CD4-positive, alpha-beta T cell treated with Interleukin-4 for 1 hour (primary cell): ENCODE data around the gene ANK3.
"Not testable (repeated sequence)": the region's sequence is repeated elsewhere in the genome, so short reads cannot be mapped to it uniquely, and the experiment has no call there.

ENCODE experiments used
- DNase-seq, 2 donors: peaks; one replicate each; pipeline ENCODE4 v3.0.0-alpha.2; 2020 to 2022

The ANK3 gene

DNA sequence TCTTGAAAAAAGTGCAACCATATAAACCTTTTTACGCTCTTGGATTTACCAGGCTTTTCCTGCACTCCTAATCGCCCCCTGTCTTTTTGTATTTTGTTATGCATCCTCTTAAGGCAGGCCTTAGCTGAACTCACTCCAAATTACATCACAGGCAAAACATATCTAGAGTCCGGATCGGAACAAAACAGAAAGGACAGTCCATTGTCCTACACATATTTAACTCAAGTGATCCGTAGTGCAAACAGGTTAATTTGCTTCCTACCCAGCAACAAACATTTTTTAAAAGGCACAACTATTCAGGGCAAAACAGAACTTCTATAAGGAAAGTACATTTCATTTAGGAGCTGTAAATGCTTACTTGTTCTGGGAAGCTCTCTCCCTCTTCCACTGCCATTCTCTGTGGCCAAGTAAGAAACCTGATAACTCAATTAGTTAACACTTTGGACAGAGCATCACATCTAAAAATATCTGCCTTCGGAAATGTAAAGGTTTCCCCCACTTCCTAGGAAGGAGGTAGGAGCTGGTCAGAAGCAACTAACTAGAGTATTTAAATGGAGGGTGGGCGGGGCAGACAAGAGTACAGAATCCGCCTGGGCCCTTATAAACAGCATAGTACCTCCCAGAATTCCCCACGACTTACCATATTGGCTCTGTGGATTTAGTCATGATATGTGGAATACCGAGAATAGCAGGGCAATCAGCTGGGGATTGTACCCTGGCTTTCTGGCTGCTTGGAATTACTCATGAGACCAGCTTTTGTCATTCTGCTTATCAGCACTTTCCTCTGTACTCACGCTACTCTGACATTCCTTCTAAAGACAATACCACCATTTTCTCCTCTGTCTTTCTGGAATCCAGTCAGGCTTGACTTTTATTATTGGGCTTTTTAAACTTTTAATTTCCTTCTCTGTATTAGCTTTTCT lies 89.5 kb downstream of the ANK3 start:
- DNase-seq: no peak

DNA sequence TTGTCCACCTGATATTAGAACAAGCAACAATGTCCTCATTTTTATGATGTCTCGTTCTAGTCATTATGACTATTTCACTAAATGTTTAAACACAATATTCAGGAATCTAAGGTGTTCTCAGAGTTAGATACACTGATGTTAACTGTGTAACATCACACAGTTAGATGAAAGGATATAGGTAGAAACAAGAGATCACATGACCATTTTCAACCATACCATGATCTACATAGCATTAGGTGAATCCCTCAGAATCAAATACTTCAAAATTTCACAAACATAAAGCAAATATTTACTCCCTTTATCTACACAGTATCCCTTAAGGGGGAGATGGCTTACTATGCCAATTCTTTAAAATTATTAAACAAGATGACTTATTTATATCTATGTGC lies 90.3 kb downstream of the ANK3 start:
- no peak for DNase-seq

DNA sequence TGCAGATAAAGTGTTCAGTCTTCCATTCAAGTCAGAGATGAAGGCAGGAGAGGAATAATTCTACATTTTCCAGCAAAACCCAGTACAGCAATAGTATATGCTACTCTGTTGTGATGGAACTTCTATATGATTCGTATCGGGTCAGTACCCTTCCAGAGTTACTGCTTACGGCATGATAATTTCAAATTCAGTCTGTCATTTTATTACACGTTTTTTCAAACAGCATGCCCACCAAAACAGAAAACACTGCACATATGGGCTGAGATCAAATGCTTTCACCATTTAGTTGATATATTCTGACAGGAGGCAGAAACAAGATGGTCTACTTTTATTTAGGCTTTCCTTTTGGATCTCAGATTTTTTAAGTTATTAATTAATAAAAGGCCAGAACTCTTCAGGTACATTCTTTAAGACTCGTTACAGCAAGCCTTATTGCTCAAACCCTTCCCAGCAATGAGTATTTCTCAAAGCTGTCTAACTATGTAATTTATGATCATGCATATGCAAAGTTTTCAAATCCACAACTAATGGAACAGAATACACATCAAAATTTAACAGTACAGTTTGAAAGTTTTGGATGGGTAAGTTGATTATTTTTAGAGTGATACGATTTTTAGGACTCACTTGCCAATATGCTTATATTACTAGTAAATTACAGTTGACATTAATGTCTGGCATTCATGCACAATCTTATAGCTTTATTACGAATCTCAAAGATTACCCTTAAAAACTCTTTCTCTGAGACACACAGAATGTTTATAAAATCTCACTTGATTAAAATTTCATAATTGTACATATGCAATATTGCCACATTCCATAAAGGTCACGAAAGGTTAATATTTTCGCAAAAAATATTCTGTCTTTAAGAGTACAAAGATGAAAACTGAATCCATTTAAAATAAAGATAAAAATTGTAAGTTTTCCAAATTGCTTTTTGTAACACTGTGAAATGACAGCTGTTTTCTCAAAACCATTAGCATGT lies 91.0 kb downstream of the ANK3 start:
- DNase-seq: no peak

DNA sequence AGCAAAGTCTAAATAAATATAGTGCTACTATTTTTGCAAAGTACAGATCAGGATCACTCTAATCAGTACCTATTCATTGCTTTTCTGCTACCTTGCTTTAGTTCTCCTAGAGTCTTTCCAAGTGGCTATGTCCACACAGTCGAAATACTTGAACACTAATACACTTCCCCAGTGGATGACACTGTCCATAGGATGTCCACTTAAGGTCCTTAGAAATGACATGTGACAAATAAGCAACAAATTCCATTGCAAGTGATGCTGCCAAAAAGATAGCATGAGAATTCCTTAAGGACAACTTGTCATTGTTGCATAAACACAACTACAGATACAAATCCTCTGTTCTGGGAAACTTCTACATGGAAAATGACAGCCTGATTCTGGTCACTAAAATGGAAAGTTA lies 93.6 kb downstream of the ANK3 start:
- no peak for DNase-seq

DNA sequence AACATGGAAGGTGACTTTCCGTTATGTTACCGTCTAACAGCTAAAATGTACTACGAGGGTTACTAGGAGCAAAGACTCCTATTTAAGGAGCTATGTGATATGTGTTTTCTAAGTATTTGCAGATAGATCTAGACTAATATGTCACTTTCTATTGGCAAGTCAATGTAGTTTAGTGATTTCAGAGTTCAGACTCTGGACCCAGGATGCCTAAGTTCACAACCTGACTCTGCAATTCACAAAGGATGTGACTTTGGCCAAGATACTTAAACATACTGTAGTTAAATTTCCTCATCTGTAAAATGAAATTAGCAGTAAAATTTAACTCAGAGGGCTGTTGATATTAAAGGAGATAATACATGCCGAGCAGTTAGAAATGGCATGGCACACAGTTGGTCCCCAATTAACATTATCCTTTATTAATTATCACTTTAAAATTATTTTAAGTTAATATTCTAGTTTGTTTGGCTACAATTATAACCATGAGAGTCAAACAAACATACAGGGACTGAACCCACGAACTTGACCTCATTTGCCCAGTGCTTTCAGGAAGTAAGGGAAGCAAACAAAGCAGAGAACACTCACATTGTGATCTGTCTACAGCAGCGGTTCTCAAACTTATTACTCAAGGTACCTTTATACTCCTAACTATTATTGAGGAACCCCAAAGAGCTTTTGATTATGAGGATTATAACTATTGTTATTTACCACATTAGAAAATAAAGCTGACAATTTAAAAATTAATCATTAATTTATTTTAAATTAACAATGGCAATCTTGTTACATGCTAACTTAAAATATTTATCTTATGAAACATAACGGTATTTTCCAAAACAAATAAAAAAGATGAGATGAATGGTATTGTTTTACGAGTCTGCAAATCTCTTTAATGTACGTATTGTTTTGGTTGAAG lies 94.4 kb downstream of the ANK3 start:
- no peak for DNase-seq

DNA sequence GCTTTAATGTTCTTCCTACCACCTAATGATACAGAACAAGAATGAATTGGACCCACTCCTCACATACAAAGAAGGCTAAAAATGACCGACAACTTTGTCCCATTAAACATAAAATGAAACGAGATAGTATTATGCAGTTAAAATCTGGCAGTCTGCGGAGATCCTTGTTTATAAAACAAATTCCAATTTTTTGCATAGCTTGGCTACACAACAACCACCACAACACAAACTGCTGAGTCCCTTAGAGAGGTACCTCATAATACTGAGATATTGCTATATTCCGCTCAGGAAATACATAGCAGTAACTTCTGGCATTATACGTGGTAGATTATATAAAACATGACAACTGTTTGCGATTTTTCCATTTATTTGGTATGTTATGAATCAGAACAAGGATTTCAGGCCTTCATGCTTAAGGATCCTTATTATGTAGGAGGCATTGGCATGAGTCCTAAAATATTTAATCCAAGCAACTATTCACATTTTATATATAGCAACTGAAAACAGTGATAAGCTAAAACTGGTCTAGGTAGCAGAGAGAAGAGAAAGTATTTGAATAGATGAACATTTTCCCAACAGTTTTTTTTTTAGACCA lies 96.0 kb downstream of the ANK3 start:
- DNase-seq: no peak

DNA sequence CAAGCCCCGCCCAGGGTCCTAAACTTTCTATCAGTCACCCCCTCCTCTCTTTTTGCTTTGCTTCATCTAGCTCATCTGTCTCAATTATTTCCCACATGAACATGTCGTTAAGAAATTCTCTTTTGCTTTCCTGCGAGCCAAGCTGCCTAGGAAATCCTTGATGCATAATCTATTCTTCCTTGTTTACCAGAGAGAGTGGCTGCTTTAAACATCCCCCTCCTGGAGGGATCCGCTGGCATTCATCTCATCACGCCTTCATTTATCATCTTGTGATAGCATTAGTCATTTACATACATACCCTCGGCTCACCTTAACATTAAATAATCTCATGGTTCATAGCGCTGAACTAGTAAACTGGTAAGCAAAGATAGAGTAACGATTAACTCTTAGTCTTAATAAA lies 96.7 kb downstream of the ANK3 start:
- DNase-seq: no peak

DNA sequence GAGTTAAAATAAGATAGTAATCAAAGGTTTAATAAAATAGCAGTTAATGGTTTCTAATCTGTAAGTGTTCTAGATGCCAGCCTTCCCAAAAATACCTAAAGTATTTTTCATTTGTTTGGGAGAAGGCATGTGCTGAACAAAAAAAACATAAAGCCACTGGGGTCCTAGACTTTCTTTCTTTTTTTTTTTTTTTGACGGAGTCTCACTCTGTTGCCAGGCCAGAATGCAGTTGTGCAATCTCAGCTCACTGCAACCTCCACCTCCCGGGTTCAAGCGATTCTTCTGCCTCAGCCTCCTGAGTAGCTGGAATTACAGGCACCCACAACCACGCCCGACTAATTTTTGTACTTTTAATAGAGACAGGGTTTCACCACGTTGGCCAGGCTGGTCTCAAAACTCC lies 97.1 kb downstream of the ANK3 start:
- not testable (repeated sequence) for DNase-seq

DNA sequence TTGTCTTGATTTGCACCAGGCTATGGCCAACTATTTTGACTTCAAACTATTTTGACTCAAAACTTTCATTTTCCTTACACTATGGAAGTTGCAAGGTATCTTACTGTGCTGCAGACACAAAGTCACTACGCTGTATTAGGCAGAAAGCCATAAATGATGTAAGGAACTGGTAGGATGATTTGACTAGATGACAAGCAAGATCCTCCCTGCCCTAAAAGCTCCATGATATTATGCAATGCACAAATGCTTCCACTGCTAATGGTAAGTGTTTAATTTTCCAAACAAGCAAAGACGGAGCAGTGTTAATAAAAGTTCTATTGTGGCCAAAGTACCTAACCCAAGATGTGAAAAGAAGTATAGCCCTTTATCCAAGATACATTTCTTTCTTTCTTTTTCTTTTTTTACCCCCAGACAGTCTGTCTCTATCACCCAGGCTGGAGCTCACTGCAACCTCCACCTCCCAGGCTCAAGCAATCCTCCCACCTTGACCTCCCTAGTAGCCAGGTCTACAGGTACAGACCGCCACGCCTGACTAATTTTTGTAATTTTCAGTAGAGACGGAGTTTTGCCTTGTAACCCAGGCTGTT lies 98.2 kb downstream of the ANK3 start:
- no peak for DNase-seq

DNA sequence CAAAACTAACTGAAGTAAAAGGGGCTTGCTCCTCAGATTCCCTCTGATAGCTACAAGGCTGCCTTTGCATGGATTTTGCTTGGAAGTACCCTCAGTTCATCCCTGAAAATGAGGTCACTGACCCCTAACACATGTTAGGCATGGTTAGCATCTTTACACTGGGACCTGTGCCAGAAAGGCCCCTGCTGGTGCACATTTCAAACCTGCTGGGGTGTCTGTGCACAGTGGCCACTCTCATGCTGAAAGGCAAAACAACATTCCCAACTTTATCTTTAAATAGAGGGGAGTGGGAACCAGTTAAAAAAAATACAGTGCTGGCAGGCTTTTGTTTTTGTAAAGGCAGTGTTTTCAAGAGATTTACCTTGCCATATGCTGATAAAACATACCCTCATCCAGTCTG lies 99.1 kb downstream of the ANK3 start:
- DNase-seq: no peak

DNA sequence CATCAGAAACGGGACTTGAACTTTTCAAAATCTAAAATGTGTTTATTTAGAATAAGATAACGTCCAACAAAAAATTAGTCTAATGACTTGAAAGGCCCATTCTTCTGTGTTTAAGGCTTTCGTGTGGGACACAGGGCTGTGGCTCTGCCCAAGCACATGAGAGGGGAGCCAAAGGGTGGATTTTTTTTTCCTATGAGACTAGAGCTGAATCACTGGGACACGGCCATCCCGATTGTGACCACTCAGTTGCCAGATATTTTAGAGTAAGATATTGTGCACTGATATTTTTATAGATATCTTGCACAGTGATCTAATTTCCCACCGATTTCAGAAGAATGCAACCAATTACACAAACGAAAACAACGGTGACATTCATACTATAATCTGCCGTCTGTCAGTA lies 99.9 kb downstream of the ANK3 start:
- DNase-seq: no peak

DNA sequence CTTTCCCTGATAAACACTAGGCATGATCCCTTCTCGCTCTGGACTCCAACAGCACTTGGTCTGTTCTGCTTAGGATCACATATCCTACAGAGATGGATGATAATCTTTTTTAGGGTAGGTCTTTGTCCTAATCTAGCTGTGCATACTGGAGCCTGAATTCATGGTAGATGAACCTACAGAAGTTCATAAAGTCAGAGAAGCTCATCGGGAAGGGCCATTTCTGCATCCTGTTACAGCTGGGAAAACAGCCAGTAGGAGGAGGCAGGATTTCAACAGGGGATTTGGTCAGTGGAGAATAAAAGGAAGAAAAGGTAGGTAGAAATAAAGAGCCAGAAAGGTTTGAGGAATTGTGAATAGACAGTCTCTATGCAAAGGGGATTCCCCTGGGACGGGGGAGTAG lies 101.4 kb downstream of the ANK3 start:
- DNase-seq: no peak

DNA sequence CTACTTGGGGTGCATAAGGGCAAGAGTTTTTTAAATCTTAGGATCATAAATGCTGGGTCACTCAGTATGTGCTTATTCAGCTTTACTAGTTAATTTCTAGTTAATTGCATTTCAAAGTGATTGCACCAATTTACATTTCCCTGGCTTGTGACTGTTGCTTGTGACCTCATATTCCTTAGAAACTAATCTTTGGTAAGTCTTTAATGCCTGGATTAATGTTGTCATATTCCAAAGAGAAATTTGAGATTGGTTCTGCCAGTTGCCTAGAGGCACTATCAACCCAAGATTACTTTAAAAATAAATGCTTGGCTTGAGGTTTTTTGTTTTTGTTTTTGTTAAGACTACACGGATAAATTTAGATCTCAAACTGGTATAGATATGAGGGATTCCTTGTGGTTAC lies 103.1 kb downstream of the ANK3 start:
- DNase-seq: no peak

DNA sequence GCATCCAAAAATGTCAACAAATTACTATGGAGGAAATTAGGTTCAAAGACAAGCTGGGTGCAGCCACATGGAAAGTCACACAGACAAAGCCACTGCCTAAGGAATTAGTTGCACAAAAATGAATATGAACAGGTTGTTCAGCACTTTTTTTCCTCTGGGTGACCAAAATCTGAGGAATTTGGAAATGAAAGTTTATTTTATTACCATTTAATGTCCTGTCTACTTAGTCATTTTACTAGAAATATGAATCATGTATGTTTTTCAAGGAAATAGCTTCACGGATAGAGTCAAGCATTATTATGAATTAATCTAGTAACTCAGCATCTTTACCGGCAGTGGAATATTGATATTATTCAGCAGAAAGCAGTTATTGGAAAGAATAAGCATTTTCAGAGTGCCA lies 106.3 kb downstream of the ANK3 start:
- no peak for DNase-seq

DNA sequence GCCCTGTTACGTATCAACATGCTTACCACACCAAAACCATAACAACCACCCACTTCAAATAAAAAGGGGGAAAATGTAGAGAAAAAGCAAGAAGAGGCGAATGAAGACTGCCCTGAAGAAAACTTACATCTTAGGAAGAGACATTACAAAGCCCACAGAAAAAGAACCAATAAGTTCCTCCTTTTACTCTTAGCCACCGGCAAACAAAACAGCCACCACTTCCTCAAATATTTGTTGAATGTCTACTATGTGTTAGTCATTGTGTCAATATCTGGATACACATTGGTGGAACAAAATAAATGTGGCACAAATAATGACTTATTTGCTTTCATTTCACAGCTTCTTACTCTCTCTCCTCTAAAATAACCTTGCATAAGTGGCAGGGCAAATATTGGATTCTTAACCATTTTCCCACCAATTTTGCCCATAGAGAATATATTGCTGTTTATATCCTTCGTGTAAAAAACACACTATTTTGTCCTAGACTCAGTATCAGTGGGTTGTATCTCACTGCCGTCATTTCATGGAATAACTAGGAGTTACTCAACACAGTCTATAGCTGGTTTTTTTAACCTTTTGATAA lies 106.8 kb downstream of the ANK3 start:
- DNase-seq: peak in 1 of 2 donors; percentile 21

DNA sequence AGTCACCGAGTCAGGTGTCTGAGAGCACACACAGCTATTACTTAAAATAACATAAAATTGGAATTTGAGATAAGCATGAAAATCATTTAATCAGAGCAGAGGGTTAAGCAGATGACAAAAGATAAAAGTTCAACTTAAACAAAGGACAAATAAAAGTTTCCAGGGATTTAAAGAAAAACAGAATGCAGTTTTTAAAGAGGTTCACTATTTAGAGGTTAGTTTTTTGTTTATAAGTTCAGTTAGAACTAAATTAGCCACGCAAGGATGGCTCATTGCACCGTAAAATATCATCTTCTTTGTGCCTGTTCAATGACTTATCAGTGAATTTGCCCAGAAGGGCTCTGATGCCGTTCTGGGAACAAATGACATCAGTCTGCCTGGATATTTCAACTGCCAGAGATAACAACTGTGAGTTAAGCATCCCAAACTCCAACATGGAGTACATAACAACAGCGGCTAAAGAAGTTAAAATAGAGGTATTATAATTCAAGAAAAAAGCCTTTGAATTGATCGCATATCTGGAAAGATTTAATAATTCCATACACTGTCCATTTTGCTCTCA lies 107.8 kb downstream of the ANK3 start:
- no peak for DNase-seq

DNA sequence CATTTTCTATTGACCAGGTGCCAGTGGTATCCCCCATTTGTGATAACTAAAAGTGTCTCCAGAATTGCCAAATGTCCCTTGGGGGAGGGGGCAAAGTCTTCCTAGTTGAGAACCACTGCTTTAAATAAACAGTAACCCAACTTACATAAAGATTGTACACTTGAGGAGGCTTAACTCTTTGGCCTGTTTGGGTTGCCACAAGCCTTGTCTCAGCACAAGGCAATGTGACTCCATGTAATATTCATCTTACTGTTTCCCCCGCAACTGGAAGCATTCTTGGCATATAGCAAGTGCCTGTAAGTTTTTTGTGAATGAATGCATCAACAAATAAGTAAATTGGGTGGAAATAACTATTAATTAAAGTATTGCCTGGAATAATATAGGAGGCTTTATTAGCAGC lies 108.3 kb downstream of the ANK3 start:
- DNase-seq: no peak

DNA sequence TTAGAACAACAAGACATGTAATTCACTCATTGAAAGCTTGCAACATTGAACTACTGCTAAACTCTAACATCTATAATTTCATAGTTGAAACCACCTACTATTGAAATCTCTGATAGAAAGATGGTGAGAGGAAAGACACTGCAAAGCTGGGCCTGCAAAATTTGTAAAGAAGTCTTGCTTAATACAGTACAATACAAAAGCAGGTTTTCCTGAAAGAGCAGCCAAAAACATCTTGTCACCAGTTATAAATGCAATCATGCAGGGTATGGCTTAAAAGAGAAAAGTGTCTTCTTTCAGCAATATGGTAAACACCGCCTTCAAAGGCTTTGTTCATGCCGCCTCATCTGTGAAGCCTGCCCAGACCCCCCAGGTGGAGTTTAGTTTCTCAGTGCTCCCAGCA lies 109.2 kb downstream of the ANK3 start:
- DNase-seq: no peak

DNA sequence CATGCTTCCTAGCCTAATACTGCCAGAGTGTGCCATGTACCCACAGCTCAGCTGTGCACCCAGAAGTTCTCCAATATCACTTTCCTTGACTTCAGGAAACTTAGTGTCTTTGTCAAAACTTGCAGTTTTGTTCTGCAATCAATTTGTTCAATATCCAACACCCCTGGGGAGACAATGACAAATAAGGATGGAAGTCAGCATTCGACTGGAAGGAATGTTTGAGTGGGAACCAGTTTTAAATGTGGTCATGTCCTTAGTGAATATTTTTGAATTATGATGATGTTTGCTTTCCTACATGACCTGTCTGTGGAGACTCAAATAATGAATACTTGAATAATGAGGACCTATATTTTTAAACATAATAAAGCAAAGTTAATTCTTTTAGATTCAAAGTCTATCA lies 112.0 kb downstream of the ANK3 start:
- DNase-seq: no peak

DNA sequence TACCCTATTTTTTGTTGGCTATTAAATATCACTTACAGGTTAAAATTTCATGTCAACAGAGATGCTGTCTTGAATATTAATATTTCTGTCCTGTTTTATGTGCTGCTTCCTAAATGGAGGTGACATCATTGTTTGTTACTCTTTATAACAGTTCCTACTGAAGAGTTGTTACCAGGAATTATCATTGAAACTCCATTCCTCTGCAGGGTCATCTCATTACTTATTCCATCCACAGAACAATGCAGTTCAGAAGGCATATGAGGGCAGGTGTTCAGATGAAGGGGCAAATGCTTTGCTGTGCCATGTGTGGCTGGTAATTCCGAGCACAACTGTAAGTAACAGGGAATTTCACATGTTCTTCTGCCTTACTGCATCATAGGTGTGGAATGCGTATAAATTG lies 113.4 kb downstream of the ANK3 start:
- DNase-seq: no peak
